K562 (cell line): Measurements from ENCODE around the gene IPO11. TPM values are rescaled to one million over a fixed set of nuclear protein-coding genes. Genes with fewer than 3 reads are reported as not detected.

Experiments used
- HDGF ChIP-seq: fragments of 450-650 bp; IDR thresholded peaks from 2 replicates; pipeline ENCODE4 v1.6.1; 2016
- MAZ ChIP-seq, 2 experiments: fragments of 450-650 bp in 1 of 2; sonication (generic) in 1 of 2; formaldehyde crosslinking; IDR thresholded peaks in 1 of 2; conservative IDR thresholded peaks in 1 of 2; 2 replicates each; pipeline versions ENCODE4 v1.4.0 to v1.5.0; 2020; ENCODE audit warnings: mild to moderate bottlenecking in 1 of 2, missing genetic modification reagents in 1 of 2
- ZNF12 ChIP-seq: sonication (generic); formaldehyde crosslinking; IDR thresholded peaks from 2 replicates; pipeline ENCODE4 v1.4.0; 2020; ENCODE audit warnings: mild to moderate bottlenecking, missing genetic modification reagents
- ZNF263 ChIP-seq: sonication (generic); formaldehyde crosslinking; IDR thresholded peaks from 2 replicates; pipeline ENCODE4 v1.8.0; 2022; ENCODE audit warnings: mild to moderate bottlenecking, missing genetic modification reagents, borderline replicate concordance
- polyA plus RNA-seq, 8 experiments: library from polyadenylated mRNA; depleted of rRNA in 4 of 8; stranded (reverse) in 5 of 8; unstranded in 3 of 8; fragments of >200 nt; fragmentation: Nextera tagmentation in 2 of 8; fragmentation: Illumina TruSeq in 1 of 8; extraction: Ambion mirVana in 2 of 8; extraction: Trizol in 1 of 8; gene quantifications; 2 replicates each; pipeline versions ENCODE4 v1.2.1 to v1.2.3, GENCODE V29; 2011 to 2014; ENCODE audit warnings: inconsistent platforms in 1 of 8, missing spikeins in 1 of 8
- total RNA-seq, 7 experiments: library from RNA; depleted of rRNA in 6 of 7; stranded (reverse); fragments of >200 nt in 6 of 7; fragmentation: Illumina TruSeq in 2 of 7; extraction: Trizol in 2 of 7; gene quantifications; 2 replicates each; pipeline versions ENCODE4 v1.2.1 to v1.2.3, GENCODE V29; 2011 to 2021; ENCODE audit warnings: low replicate concordance in 1 of 7
- TF ChIP-seq, protein P1 (sequence below): fragments of 450-650 bp; IDR thresholded peaks from one replicate; pipeline ENCODE4 v1.6.1; 2018; ENCODE audit warnings: mild to moderate bottlenecking, moderate library complexity; ENCODE audit not compliant: partially characterized antibody
- TF ChIP-seq, protein P2 (sequence below): sonication (generic); formaldehyde crosslinking; IDR thresholded peaks from 2 replicates; pipeline ENCODE4 v1.8.1; 2023; ENCODE audit warnings: missing genetic modification reagents, mild to moderate bottlenecking, borderline replicate concordance
- TF ChIP-seq, protein P3 (sequence below): IDR thresholded peaks from 2 replicates; pipeline ENCODE4 v1.6.1; 2012; ENCODE audit warnings: low read depth, low read length, improper control_type of control experiment, borderline replicate concordance
- TF ChIP-seq, protein P4 (sequence below): IDR thresholded peaks from 3 replicates; pipeline ENCODE4 v1.6.1; 2011; ENCODE audit warnings: borderline replicate concordance, mild to moderate bottlenecking, moderate library complexity; ENCODE audit not compliant: insufficient read length; ENCODE audit errors: extremely low read depth
- TF ChIP-seq, protein P5 (sequence below): fragments of 250-450 bp; sonication (Bioruptor Pico); IDR thresholded peaks from 2 replicates; pipeline ENCODE4 v1.8.0; 2021; ENCODE audit warnings: moderate library complexity, mild to moderate bottlenecking, inconsistent platforms

IPO11 gene
- total and polyA plus RNA-seq, 9 of the 15 experiments (the other 6 are each of a cell fraction or from before 2014, with no cell fraction given): 38.7 to 96.0 (median 70.9) TPM

DNA sequence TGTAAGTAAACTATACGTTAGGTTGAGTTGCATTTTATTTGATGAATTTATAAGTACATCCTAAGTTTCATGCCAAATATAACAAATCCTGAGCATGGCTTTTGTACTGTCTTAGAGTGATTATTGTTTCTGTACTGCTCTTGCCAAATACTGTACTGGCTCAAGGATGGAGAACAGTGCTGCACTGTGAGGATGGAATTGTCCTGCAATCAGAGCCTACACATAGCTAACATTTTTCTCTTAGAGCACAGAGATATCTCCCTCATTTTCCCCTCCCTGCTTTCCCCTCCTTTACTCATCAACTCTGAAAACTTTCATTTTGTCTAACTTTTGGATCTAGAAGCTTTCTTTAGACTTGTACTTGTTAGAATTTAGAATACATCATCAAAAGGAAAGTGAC is 194.3 kb downstream of the IPO11 start (continued):
- TF ChIP-seq HDGF (no peak), ZNF263 (CRISPR knock-in tag) (no peak), MAZ (CRISPR knock-in tag; conservative IDR thresholded peaks at IDR 0.05 in 1 of 2, IDR thresholded peaks at IDR 0.05 in 1 of 2) (no peak), ZNF12 (CRISPR knock-in tag) (no peak)
- TF ChIP-seq, protein P1, sequence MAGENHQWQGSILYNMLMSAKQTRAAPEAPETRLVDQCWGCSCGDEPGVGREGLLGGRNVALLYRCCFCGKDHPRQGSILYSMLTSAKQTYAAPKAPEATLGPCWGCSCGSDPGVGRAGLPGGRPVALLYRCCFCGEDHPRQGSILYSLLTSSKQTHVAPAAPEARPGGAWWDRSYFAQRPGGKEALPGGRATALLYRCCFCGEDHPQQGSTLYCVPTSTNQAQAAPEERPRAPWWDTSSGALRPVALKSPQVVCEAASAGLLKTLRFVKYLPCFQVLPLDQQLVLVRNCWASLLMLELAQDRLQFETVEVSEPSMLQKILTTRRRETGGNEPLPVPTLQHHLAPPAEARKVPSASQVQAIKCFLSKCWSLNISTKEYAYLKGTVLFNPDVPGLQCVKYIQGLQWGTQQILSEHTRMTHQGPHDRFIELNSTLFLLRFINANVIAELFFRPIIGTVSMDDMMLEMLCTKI: no peak
- TF ChIP-seq, protein P2, sequence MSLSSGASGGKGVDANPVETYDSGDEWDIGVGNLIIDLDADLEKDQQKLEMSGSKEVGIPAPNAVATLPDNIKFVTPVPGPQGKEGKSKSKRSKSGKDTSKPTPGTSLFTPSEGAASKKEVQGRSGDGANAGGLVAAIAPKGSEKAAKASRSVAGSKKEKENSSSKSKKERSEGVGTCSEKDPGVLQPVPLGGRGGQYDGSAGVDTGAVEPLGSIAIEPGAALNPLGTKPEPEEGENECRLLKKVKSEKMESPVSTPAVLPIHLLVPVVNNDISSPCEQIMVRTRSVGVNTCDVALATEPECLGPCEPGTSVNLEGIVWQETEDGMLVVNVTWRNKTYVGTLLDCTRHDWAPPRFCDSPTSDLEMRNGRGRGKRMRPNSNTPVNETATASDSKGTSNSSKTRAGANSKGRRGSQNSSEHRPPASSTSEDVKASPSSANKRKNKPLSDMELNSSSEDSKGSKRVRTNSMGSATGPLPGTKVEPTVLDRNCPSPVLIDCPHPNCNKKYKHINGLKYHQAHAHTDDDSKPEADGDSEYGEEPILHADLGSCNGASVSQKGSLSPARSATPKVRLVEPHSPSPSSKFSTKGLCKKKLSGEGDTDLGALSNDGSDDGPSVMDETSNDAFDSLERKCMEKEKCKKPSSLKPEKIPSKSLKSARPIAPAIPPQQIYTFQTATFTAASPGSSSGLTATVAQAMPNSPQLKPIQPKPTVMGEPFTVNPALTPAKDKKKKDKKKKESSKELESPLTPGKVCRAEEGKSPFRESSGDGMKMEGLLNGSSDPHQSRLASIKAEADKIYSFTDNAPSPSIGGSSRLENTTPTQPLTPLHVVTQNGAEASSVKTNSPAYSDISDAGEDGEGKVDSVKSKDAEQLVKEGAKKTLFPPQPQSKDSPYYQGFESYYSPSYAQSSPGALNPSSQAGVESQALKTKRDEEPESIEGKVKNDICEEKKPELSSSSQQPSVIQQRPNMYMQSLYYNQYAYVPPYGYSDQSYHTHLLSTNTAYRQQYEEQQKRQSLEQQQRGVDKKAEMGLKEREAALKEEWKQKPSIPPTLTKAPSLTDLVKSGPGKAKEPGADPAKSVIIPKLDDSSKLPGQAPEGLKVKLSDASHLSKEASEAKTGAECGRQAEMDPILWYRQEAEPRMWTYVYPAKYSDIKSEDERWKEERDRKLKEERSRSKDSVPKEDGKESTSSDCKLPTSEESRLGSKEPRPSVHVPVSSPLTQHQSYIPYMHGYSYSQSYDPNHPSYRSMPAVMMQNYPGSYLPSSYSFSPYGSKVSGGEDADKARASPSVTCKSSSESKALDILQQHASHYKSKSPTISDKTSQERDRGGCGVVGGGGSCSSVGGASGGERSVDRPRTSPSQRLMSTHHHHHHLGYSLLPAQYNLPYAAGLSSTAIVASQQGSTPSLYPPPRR (CRISPR knock-in tag): no peak
- TF ChIP-seq, protein P3, sequence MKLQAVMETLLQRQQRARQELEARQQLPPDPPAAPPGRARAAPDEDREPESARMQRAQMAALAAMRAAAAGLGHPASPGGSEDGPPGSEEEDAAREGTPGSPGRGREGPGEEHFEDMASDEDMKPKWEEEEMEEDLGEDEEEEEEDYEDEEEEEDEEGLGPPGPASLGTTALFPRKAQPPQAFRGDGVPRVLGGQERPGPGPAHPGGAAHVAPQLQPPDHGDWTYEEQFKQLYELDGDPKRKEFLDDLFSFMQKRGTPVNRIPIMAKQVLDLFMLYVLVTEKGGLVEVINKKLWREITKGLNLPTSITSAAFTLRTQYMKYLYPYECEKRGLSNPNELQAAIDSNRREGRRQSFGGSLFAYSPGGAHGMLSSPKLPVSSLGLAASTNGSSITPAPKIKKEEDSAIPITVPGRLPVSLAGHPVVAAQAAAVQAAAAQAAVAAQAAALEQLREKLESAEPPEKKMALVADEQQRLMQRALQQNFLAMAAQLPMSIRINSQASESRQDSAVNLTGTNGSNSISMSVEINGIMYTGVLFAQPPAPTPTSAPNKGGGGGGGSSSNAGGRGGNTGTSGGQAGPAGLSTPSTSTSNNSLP: no peak
- TF ChIP-seq, protein P4, sequence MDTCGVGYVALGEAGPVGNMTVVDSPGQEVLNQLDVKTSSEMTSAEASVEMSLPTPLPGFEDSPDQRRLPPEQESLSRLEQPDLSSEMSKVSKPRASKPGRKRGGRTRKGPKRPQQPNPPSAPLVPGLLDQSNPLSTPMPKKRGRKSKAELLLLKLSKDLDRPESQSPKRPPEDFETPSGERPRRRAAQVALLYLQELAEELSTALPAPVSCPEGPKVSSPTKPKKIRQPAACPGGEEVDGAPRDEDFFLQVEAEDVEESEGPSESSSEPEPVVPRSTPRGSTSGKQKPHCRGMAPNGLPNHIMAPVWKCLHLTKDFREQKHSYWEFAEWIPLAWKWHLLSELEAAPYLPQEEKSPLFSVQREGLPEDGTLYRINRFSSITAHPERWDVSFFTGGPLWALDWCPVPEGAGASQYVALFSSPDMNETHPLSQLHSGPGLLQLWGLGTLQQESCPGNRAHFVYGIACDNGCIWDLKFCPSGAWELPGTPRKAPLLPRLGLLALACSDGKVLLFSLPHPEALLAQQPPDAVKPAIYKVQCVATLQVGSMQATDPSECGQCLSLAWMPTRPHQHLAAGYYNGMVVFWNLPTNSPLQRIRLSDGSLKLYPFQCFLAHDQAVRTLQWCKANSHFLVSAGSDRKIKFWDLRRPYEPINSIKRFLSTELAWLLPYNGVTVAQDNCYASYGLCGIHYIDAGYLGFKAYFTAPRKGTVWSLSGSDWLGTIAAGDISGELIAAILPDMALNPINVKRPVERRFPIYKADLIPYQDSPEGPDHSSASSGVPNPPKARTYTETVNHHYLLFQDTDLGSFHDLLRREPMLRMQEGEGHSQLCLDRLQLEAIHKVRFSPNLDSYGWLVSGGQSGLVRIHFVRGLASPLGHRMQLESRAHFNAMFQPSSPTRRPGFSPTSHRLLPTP: no peak
- TF ChIP-seq, protein P5, sequence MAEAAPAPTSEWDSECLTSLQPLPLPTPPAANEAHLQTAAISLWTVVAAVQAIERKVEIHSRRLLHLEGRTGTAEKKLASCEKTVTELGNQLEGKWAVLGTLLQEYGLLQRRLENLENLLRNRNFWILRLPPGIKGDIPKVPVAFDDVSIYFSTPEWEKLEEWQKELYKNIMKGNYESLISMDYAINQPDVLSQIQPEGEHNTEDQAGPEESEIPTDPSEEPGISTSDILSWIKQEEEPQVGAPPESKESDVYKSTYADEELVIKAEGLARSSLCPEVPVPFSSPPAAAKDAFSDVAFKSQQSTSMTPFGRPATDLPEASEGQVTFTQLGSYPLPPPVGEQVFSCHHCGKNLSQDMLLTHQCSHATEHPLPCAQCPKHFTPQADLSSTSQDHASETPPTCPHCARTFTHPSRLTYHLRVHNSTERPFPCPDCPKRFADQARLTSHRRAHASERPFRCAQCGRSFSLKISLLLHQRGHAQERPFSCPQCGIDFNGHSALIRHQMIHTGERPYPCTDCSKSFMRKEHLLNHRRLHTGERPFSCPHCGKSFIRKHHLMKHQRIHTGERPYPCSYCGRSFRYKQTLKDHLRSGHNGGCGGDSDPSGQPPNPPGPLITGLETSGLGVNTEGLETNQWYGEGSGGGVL: no peak
- TF ChIP-seq, all 486 proteins: peak for 0
